SK-N-SH (cell line): ENCODE results near the gene SRP14. TPM values are rescaled to one million over a fixed set of nuclear protein-coding genes. Genes with fewer than 3 reads are reported as not detected.
A peak's percentile ranks its signal among the peaks of the same experiment; 100 is the strongest.

Experiments
- CTCF ChIA-PET: fragments of 300-600, 350-600 bp; formaldehyde crosslinking; extraction: SDS; loops from one replicate; lab custom pipeline; 2021; lab: Yijun Ruan, JAX
- POLR2A ChIA-PET: fragments of 350-600 bp; sonication (Branson Sonifier 250); formaldehyde crosslinking; extraction: SDS; loops from one replicate; lab custom pipeline; 2020; ENCODE audit warnings: antibody characterized with exemption, inconsistent platforms; lab: Yijun Ruan, JAX
- DNase-seq: peaks from one replicate; pipeline ENCODE4 v3.0.0; 2012
- H2AFZ ChIP-seq: fragments of 200-600 bp; sonication (generic); 2 replicates; pipeline ENCODE4 v1.8.1; 2016; ENCODE audit warnings: antibody characterized with exemption, mild to moderate bottlenecking, low read depth
- H3F3A ChIP-seq: fragments of 200-600 bp; sonication (generic); replicated peaks from 2 replicates; pipeline ENCODE3; 2016; ENCODE audit warnings: antibody characterized with exemption, mild to moderate bottlenecking; ENCODE audit not compliant: insufficient read depth
- H3K27ac ChIP-seq, 2 experiments: fragments of 200-500 bp in 1 of 2; fragments of 200-600 bp in 1 of 2; sonication (Bioruptor generic) in 1 of 2; sonication (generic), shearing (Covaris generic) in 1 of 2; 2 replicates each; pipeline versions ENCODE4 v1.5.1 to v1.6.1; 2014 to 2016; ENCODE audit warnings: low read depth in 2 of 2, inconsistent platforms in 1 of 2, low read length in 1 of 2, mild to moderate bottlenecking in 1 of 2, mixed read lengths in 1 of 2
- H3K27me3 ChIP-seq: fragments of 200-600 bp; sonication (generic), shearing (Covaris generic); 2 replicates; pipeline ENCODE4 v1.6.1; 2016; ENCODE audit warnings: mixed run types; ENCODE audit not compliant: insufficient read depth
- H3K36me3 ChIP-seq, 2 experiments: fragments of 200-500 bp in 1 of 2; fragments of 200-600 bp in 1 of 2; sonication (Bioruptor generic) in 1 of 2; sonication (generic) in 1 of 2; replicated peaks in 1 of 2; 2 replicates each; pipeline versions ENCODE3 to v1.5.1; 2014 to 2016; ENCODE audit warnings: low read length in 1 of 2, mild to moderate bottlenecking in 1 of 2; ENCODE audit not compliant: insufficient read depth in 2 of 2, control insufficient read depth in 1 of 2
- H3K4me1 ChIP-seq, 2 experiments: fragments of 200-500 bp in 1 of 2; fragments of 200-600 bp in 1 of 2; sonication (Bioruptor generic) in 1 of 2; sonication (generic), shearing (Covaris generic) in 1 of 2; 2 replicates each; pipeline versions ENCODE4 v1.5.1 to v1.6.1; 2014 to 2016; ENCODE audit warnings: low read depth in 1 of 2, low read length in 1 of 2, mixed run types in 1 of 2; ENCODE audit not compliant: insufficient read depth in 2 of 2, control insufficient read depth in 1 of 2
- H3K4me2 ChIP-seq: fragments of 200-600 bp; sonication (generic), shearing (Covaris generic); 2 replicates; pipeline ENCODE4 v1.6.1; 2017; ENCODE audit warnings: mixed run types
- H3K4me3 ChIP-seq, 2 experiments: fragments of 200-500 bp in 1 of 2; fragments of 200-600 bp in 1 of 2; sonication (Bioruptor generic) in 1 of 2; sonication (generic), shearing (Covaris generic) in 1 of 2; 2 replicates each; pipeline versions ENCODE4 v1.5.1 to v1.8.1; 2014 to 2016; ENCODE audit warnings: low read depth in 2 of 2, inconsistent platforms in 1 of 2, low read length in 1 of 2, mild to moderate bottlenecking in 1 of 2, mixed read lengths in 1 of 2, moderate library complexity in 1 of 2
- H3K79me2 ChIP-seq: fragments of 200-600 bp; sonication (generic); 2 replicates; pipeline ENCODE4 v1.8.1; 2017; ENCODE audit warnings: mild to moderate bottlenecking; ENCODE audit not compliant: insufficient read depth
- H3K9ac ChIP-seq: fragments of 200-600 bp; sonication (generic); 2 replicates; pipeline ENCODE4 v1.6.1; 2017; ENCODE audit warnings: mixed run types
- H3K9me2 ChIP-seq: fragments of 200-600 bp; sonication (generic); 2 replicates; pipeline ENCODE4 v1.6.1; 2017; ENCODE audit warnings: mixed run types
- H3K9me3 ChIP-seq: fragments of 200-600 bp; sonication (generic); 2 replicates; pipeline ENCODE4 v1.6.1; 2017; ENCODE audit warnings: mixed run types, mild to moderate bottlenecking, moderate library complexity
- H4K20me1 ChIP-seq: fragments of 200-600 bp; sonication (generic); 2 replicates; pipeline ENCODE4 v1.6.1; 2017; ENCODE audit warnings: mild to moderate bottlenecking, mixed run types; ENCODE audit not compliant: insufficient read depth
- ELF1 ChIP-seq: IDR thresholded peaks from 2 replicates; pipeline ENCODE4 v1.4.0; 2012
- EZH2phosphoT487 ChIP-seq: fragments of 200-600 bp; sonication (generic); IDR thresholded peaks from 2 replicates; pipeline ENCODE4 v1.6.1; 2017; ENCODE audit warnings: low read depth, mixed run types, mild to moderate bottlenecking, antibody characterized with exemption, moderate library complexity, borderline replicate concordance
- FOXJ3 ChIP-seq: sonication (generic); formaldehyde crosslinking; IDR thresholded peaks from 2 replicates; pipeline ENCODE4 v1.5.1; 2020; ENCODE audit warnings: mild to moderate bottlenecking, missing genetic modification reagents
- FOXM1 ChIP-seq: IDR thresholded peaks from 2 replicates; pipeline ENCODE4 v1.4.0; 2012; ENCODE audit warnings: low read depth, mild to moderate bottlenecking
- IRF3 ChIP-seq: fragments of 150-350 bp; IDR thresholded peaks from 2 replicates; pipeline ENCODE4 v1.6.1; 2016; ENCODE audit warnings: mild to moderate bottlenecking, low read depth, low read length
- MAX ChIP-seq: IDR thresholded peaks from 2 replicates; pipeline ENCODE4 v1.4.0; 2012; ENCODE audit warnings: low read depth
- MXI1 ChIP-seq: IDR thresholded peaks from 2 replicates; pipeline ENCODE4 v1.6.1; 2012; ENCODE audit warnings: mild to moderate bottlenecking, low read depth, low read length, improper control_type of control experiment
- NRF1 ChIP-seq: IDR thresholded peaks from 2 replicates; pipeline ENCODE4 v1.6.1; 2012; ENCODE audit warnings: low read depth, mild to moderate bottlenecking, low read length
- RFX5 ChIP-seq: IDR thresholded peaks from 2 replicates; pipeline ENCODE4 v1.6.1; 2012; ENCODE audit warnings: mild to moderate bottlenecking, improper control_type of control experiment, low read length
- TAF1 ChIP-seq: IDR thresholded peaks from 2 replicates; pipeline ENCODE4 v1.6.1; 2012; ENCODE audit warnings: low read depth, mild to moderate bottlenecking, low read length, moderate library complexity, borderline replicate concordance
- WGBS: methylation state at CpG from one replicate; pipeline ENCODE4 v1.1.6; 2017; ENCODE audit warnings: low lambda C conversion rate; 5-methylcytosine and 5-hydroxymethylcytosine counted together
- polyA plus RNA-seq, 3 experiments: library from polyadenylated mRNA; depleted of rRNA; stranded (reverse); fragments of >200 nt; gene quantifications; 2 replicates each; pipeline ENCODE4 v1.2.3, GENCODE V29; 2012

The SRP14 gene
- polyA plus RNA-seq, 1 of the 3 experiments (the other 2 are of a cell fraction) = 489 TPM

GRCh38 chr15:40051616-40052415 lies 12.8 kb upstream of the SRP14 start:
- H3K27ac ChIP-seq = no peak overlapping the region
- no peak for DNase-seq
- no peak for TF ChIP-seq MXI1
- WGBS = 93% methylated on average over 11 of the region's 11 CpGs
- H3K4me2 ChIP-seq = no peak overlapping the region
- H2AFZ ChIP-seq = no peak overlapping the region
- no peaks in the 10 kb centered on the region for H3K79me2 ChIP-seq
- no peaks in the 10 kb centered on the region for H3K27me3 ChIP-seq
- ChIA-PET POLR2A (no interaction called here), CTCF (interaction anchor here (0.7 to 2.4 kb wide), 5 partner anchors 52 to 223 kb away, joined by 3 to 11 read pairs (median 6); partner anchors contain the start of gene BMF)
- H3K4me3 ChIP-seq = no peak overlapping the region
- no peaks in the 10 kb centered on the region for H3F3A ChIP-seq
- H3K9me3 ChIP-seq = no peaks in the 10 kb centered on the region
- H3K4me1 ChIP-seq = peaks cover 14 to 28% of the 10 kb centered on the region in 2 experiments; a peak in 3 of 4 replicates
- H3K9ac ChIP-seq = no peak overlapping the region
- no peaks in the 10 kb centered on the region for H3K9me2 ChIP-seq
- H4K20me1 ChIP-seq = no peaks in the 10 kb centered on the region
- H3K36me3 ChIP-seq = no peaks in the 10 kb centered on the region

- no peaks in the 10 kb centered on the region for H4K20me1 ChIP-seq
- H3K4me1 ChIP-seq = peaks cover 20 to 22% of the 10 kb centered on the region in 2 experiments; a peak in 3 of 4 replicates
- no peaks in the 10 kb centered on the region for H3K27me3 ChIP-seq
- ChIA-PET CTCF (no interaction called here), POLR2A (no interaction called here)
- 84% methylated on average over 10 of the region's 12 CpGs for WGBS
- H2AFZ ChIP-seq = no peak overlapping the region
- no peak overlapping the region for H3K4me3 ChIP-seq
- no peak for TF ChIP-seq FOXM1
- no peak for TF ChIP-seq RFX5
- no peak for TF ChIP-seq NRF1
- no peak for TF ChIP-seq IRF3
- TF ChIP-seq FOXJ3 (CRISPR knock-in tag) = no peak
- TF ChIP-seq TAF1 = no peak
- H3K79me2 ChIP-seq = no peaks in the 10 kb centered on the region
- H3K9ac ChIP-seq = no peak overlapping the region
- no peaks in the 10 kb centered on the region for H3K9me3 ChIP-seq
- no peaks in the 10 kb centered on the region for H3K36me3 ChIP-seq
- H3K9me2 ChIP-seq = no peaks in the 10 kb centered on the region
- peaks cover 3% of the 10 kb centered on the region for H3F3A ChIP-seq
- no peak overlapping the region for H3K4me2 ChIP-seq
- no peak overlapping the region for H3K27ac ChIP-seq
- peak; percentile 37 for DNase-seq
These were observed 11.9 kb upstream of the SRP14 start for GRCh38 chr15:40050788-40051470.

GRCh38 chr15:40048926-40049475 lies 10.0 kb upstream of the SRP14 start:
- H3K27ac ChIP-seq = no peak overlapping the region
- no peak overlapping the region for H3K4me3 ChIP-seq
- H3K9ac ChIP-seq = no peak overlapping the region
- no peaks in the 10 kb centered on the region for H3K79me2 ChIP-seq
- WGBS = 98% methylated on average over 3 of the region's 3 CpGs
- no peak for DNase-seq
- H3K9me2 ChIP-seq = no peaks in the 10 kb centered on the region
- no peaks in the 10 kb centered on the region for H4K20me1 ChIP-seq
- H3K4me1 ChIP-seq = peaks cover 12 to 29% of the 10 kb centered on the region in 2 experiments
- TF ChIP-seq ELF1 = no peak
- TF ChIP-seq MAX = no peak
- no peak for TF ChIP-seq RFX5
- TF ChIP-seq FOXJ3 (CRISPR knock-in tag) = no peak
- no peak for TF ChIP-seq EZH2phosphoT487
- ChIA-PET CTCF (interaction anchor here (1.1 to 8.5 kb wide), 8 partner anchors 12 to 292 kb away, joined by 3 to 153 read pairs (median 7); partner anchors contain the start of gene BMF), POLR2A (no interaction called here)
- H3F3A ChIP-seq = peaks cover 3% of the 10 kb centered on the region
- H3K9me3 ChIP-seq = no peaks in the 10 kb centered on the region
- no peak overlapping the region for H2AFZ ChIP-seq
- H3K4me2 ChIP-seq = no peak overlapping the region
- no peaks in the 10 kb centered on the region for H3K36me3 ChIP-seq
- no peaks in the 10 kb centered on the region for H3K27me3 ChIP-seq
